Right atrium auricular region (tissue), 2 donors: ENCODE data around the gene ATP8B4. TPM values are rescaled to one million over a fixed set of nuclear protein-coding genes. Genes with fewer than 3 reads are reported as not detected.
"Not testable (repeated sequence)": the region's sequence is repeated elsewhere in the genome, so short reads cannot be mapped to it uniquely, and the experiment has no call there.

Source experiments
- DNase-seq: peaks from one replicate; pipeline ENCODE4 v3.0.0-alpha.2; 2019; ENCODE audit warnings: low spot score
- H3K27ac ChIP-seq, 2 donors: fragments of 200-600 bp; sonication (generic); 1 replicate in 1 of 2; 2 replicates in 1 of 2; pipeline ENCODE4 v1.5.1; 2016 to 2019
- H3K27me3 ChIP-seq, 2 donors: fragments of 200-600 bp; sonication (generic); one replicate each; pipeline versions ENCODE4 v1.5.1 to v1.6.0; 2017 to 2019
- H3K36me3 ChIP-seq: fragments of 200-600 bp; sonication (generic); one replicate; pipeline ENCODE4 v1.5.1; 2016
- H3K4me1 ChIP-seq, 2 donors: fragments of 200-600 bp; sonication (generic); one replicate each; pipeline versions ENCODE4 v1.5.1 to v1.6.0; 2017 to 2019
- H3K4me3 ChIP-seq, 2 donors: fragments of 200-600 bp; sonication (generic); 1 replicate in 1 of 2; 2 replicates in 1 of 2; pipeline ENCODE4 v1.5.1; 2017 to 2019; ENCODE audit warnings: mild to moderate bottlenecking in 1 of 2, moderate library complexity in 1 of 2
- H3K9me3 ChIP-seq, 2 donors: fragments of 200-600 bp; sonication (generic); one replicate each; pipeline ENCODE4 v1.5.1; 2019
- total RNA-seq, 2 donors: library from RNA; depleted of rRNA; stranded (reverse); fragments of >200 nt; gene quantifications; one replicate each; pipeline ENCODE4 v1.1.0, GENCODE V29; 2016
- TF ChIP-seq, protein P1 (sequence below), 2 donors: fragments of 200-600 bp; sonication (generic); IDR thresholded peaks; one replicate each; pipeline ENCODE4 v1.5.1; 2019; ENCODE audit warnings: antibody characterized with exemption in 2 of 2

The ATP8B4 gene
- total RNA-seq, 2 donors from 2014 or later, result 2.0 to 2.5 TPM

DNA sequence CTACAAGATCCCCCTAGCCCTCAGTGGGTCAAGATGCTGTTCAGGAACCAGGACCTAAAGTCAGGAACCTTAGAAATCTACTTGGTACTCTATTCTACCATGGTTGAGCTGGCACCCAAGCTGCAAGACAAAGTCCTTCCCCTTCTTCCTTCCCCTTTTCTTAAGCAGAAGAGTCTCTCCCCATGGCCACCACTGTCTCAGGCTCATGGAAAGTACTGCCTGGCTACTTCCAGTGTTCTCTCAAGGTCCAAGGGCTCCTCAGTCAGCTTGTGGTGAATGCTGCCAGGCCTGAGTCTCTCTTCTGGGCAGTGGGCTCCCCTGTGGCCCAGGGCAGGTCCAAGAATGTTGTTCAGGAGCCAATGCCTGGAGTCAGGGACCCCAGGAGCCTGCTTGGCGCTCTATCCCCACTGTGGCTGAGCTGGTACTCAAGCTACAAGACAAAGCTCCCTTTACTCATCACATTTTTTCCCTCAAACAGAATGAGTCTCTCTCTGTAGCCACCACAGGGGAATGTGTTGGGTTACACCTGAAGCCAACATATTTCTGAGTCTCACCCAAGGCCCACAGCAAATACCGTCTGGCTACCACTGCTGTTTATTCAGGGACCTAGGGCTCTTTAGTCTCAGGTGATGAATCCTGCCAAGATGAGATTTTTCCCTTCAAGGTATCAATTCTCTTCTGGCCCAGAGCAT is 44.8 kb upstream of the ATP8B4 start:
- TF ChIP-seq, protein P1, sequence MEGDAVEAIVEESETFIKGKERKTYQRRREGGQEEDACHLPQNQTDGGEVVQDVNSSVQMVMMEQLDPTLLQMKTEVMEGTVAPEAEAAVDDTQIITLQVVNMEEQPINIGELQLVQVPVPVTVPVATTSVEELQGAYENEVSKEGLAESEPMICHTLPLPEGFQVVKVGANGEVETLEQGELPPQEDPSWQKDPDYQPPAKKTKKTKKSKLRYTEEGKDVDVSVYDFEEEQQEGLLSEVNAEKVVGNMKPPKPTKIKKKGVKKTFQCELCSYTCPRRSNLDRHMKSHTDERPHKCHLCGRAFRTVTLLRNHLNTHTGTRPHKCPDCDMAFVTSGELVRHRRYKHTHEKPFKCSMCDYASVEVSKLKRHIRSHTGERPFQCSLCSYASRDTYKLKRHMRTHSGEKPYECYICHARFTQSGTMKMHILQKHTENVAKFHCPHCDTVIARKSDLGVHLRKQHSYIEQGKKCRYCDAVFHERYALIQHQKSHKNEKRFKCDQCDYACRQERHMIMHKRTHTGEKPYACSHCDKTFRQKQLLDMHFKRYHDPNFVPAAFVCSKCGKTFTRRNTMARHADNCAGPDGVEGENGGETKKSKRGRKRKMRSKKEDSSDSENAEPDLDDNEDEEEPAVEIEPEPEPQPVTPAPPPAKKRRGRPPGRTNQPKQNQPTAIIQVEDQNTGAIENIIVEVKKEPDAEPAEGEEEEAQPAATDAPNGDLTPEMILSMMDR (IDR thresholded peaks at IDR 0.05), result no peak
- DNase-seq, result no peak
- no peaks in the 10 kb centered on the region for H3K27me3 ChIP-seq

DNA sequence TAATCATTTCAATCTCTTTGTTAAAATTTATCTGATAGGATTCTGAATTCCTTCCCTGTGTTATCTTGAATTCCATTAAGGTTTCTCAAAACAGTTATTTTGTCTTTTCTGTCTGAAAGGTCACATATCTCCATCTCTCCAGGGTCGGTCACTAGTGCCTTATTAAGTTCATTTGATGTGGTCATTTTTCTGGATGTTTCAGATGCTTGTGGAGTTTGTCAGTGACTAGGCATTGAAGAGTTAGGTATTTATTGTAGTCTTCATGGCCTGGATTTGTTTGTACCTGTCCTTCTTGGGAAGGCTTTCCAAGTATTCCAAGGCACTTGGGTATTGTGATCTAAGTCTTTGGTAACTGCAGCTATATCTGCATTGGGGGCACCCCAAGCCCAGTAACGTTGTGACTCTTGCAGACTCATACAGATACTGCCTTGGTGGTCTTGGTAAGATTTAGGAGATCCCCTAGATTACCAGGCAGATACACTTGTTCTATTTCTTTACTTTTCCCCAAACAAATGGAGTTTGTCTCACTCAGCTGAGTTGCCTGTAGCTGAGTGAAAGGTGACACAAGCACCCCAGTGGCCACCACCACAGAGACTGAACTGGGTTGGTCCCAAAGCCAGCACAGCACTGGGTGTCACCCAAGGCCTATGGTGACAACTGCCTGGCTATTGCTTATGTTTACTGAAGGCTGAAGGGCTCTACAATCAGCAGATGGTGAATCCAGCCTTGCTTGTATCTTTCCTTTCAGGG is 44.1 kb upstream of the ATP8B4 start:
- Histone ChIP-seq H3K27ac (no peak overlapping the region), H3K4me3 (no peak overlapping the region), H3K27me3 (no peaks in the 10 kb centered on the region), H3K9me3 (peaks cover 0 to 5% of the 10 kb centered on the region in 2 donors), H3K4me1 (no peaks in the 10 kb centered on the region), H3K36me3 (no peaks in the 10 kb centered on the region)
- DNase-seq, result no peak
- TF ChIP-seq, protein P1 (IDR thresholded peaks at IDR 0.05), result no peak

More for the DNA sequence above, 44.8 kb upstream of the ATP8B4 start:
- H3K27ac ChIP-seq, result no peak overlapping the region
- H3K9me3 ChIP-seq, result peaks cover 0 to 5% of the 10 kb centered on the region in 2 donors
- H3K4me1 ChIP-seq, result no peaks in the 10 kb centered on the region
- H3K36me3 ChIP-seq, result no peaks in the 10 kb centered on the region
- H3K4me3 ChIP-seq, result no peak overlapping the region

DNA sequence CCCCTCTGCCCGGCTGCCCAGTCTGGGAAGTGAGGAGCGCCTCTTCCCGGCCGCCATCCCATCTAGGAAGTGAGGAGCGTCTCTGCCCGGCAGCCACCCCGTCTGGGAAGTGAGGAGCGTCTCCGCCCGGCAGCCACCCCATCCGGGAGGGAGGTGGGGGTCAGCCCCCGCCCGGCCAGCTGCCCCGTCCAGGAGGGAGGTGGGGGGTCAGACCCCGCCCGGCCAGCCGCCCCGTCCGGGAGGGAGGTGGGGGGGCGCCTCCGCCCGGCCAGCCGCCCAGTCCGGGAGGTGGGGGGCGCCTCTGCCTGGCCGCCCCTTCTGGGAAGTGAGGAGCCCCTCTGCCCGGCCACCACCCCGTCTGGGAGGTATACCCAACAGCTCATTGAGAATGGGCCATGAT is 39.2 kb upstream of the ATP8B4 start:
- H3K9me3 ChIP-seq, result peaks cover 0 to 17% of the 10 kb centered on the region in 2 donors
- not testable (repeated sequence) for H3K36me3 ChIP-seq, H3K27me3 ChIP-seq, H3K4me3 ChIP-seq, H3K4me1 ChIP-seq, DNase-seq, H3K27ac ChIP-seq

GRCh38 chr15:50151476-50151875 is 32.4 kb upstream of the ATP8B4 start:
- no peak for DNase-seq
- no peaks in the 10 kb centered on the region for H3K27me3 ChIP-seq
- H3K9me3 ChIP-seq, result peaks cover 0 to 12% of the 10 kb centered on the region in 2 donors
- no peaks in the 10 kb centered on the region for H3K36me3 ChIP-seq
- TF ChIP-seq, protein P1 (IDR thresholded peaks at IDR 0.05), result no peak
- H3K4me3 ChIP-seq, result no peak overlapping the region
- H3K4me1 ChIP-seq, result no peaks in the 10 kb centered on the region
- no peak overlapping the region for H3K27ac ChIP-seq

DNA sequence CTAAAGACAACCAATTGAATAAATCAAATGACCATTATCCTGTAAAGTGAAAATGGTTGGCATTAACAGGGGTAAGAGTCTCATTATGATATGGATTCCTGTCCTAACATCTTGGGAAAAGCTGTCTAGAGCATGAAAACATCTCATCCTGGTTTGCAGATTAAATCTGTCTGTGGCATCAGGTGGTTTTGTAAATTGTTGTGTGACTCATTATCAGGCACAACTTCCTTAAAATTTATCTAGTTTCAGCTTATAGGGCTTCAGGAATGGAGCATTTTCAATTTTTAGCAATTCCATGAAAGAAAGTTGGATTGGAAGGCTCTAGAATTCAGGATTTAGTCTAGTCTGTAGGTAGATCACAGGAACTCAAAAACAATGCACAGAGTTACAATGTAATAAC is 31.8 kb upstream of the ATP8B4 start:
- H3K4me1 ChIP-seq, result no peaks in the 10 kb centered on the region
- H3K27ac ChIP-seq, result no peak overlapping the region
- TF ChIP-seq, protein P1 (IDR thresholded peaks at IDR 0.05), result no peak
- peaks cover 0 to 9% of the 10 kb centered on the region in 2 donors for H3K9me3 ChIP-seq
- no peak overlapping the region for H3K4me3 ChIP-seq
- H3K27me3 ChIP-seq, result no peaks in the 10 kb centered on the region
- DNase-seq, result no peak
- no peaks in the 10 kb centered on the region for H3K36me3 ChIP-seq

- DNase-seq, result no peak
- Histone ChIP-seq H3K4me1 (no peaks in the 10 kb centered on the region), H3K27me3 (no peaks in the 10 kb centered on the region), H3K36me3 (no peaks in the 10 kb centered on the region), H3K9me3 (peaks cover 0 to 4% of the 10 kb centered on the region in 2 donors), H3K4me3 (no peak overlapping the region), H3K27ac (no peak overlapping the region)
- TF ChIP-seq, protein P1 (IDR thresholded peaks at IDR 0.05), result no peak
These were observed 31.3 kb upstream of the ATP8B4 start for GRCh38 chr15:50150349-50150748.
